ENCODE measurements around the gene FN1.
"Not testable (repeated sequence)": the region's sequence is repeated elsewhere in the genome, so short reads cannot be mapped to it uniquely, and the experiment has no call there.

FN1 gene

DNA sequence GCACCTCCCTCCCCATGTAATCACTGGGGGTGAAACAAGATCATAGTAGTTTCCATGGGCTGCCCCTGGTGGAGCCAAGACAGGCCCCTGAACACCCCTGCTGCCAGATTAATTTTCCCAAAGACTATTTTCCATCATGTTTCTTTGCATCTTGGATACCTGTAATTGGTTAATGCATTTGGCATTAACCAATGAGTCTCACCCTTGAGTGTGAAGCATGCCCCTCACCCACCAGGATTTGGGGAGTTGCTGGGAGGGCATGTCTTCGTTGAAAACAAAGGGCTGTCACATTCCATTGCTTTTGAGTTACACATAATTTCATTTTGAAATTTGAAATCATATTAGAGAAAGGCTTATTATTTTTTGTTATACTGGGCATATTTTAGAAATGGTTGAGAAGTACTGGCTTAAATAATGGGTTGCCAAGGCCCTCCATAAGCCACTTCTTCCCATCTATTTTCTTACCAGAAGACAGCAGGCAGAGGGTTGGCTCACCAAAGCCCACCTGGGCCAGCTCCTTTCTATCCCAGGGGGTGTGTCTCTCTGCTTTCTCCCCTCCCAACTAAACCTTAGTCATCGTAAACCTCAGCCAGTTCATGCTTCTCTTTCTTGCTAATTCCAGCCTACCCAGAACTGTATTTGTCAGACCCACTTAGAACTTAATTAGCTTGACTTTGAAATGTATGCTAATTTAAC is 72.3 kb downstream of the FN1 start:
- no peak for DNase-seq

DNA sequence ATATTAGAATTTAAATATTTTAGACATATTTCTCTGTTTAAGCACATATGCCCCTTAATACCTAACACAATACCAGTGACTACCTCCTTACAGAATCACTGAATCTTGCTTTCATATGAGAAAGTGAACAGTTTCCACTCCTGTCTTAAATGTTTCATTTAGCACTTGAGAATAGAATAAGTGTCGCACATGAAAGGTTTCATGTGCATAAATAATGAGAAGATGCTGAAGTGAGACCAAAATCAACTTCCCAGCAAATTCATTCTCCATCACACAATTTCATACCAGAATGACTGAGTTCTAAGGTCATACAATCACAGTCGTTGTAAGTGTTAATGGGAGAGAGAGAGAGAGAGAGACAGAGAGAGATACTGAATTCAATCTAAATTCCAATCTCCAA is 72.8 kb downstream of the FN1 start:
- DNase-seq = no peak

DNA sequence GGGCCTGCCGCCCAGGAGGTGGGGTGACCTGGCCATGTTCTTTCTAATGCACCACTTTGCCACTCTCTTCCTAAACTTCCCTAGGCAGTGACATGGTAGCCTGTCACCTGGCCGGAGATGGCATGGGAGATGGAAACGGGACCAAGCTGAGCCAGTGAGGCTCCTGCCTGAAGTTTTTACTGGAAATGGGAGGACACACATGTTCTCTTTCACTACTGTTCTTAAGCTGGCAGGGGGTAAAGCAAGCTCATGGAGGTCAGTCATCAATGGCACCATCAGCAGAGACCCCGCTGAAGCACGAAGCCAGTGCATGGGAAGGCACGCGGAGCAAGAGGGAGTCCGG is 73.3 kb downstream of the FN1 start:
- no peak for DNase-seq

GRCh38 chr2:215361876-215362561 is 73.8 kb downstream of the FN1 start:
- DNase-seq = no peak

- DNase-seq = no peak
These were observed 74.5 kb downstream of the FN1 start for GRCh38 chr2:215361211-215361875.

GRCh38 chr2:215360596-215360995 is 75.3 kb downstream of the FN1 start:
- DNase-seq = no peak

- DNase-seq = not testable (repeated sequence)
These were observed 75.8 kb downstream of the FN1 start for GRCh38 chr2:215360059-215360458.

GRCh38 chr2:215359576-215359922 is 76.3 kb downstream of the FN1 start:
- no peak for DNase-seq

- DNase-seq = no peak
These were observed 76.8 kb downstream of the FN1 start for GRCh38 chr2:215358891-215359575.

DNA sequence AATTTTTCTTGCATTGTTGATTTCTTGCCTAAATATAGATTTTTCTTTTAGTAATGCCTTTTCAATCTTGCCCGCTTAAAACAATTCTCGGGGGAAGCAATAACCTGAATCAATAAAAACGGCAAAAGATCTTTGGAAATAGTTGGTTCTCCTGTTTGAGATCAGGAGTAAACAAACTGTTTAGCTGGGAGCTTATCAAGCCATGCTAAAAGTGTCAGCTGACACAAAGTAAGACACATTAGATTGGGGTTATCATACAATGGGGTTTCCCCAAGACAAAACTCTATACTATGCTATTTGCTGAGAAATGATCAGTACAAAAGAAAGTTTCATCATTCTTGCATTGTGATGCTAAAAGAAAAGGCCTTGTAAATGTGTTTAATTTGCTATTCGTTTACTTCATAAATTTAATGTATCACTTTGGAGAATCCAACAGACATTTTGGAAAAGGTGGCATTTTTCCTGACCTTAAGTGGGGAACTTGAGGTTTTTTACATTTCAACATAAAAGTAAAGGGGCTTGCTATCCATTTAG is 77.5 kb downstream of the FN1 start:
- no peak for DNase-seq

- DNase-seq = no peak
These were observed 78.2 kb downstream of the FN1 start for GRCh38 chr2:215357660-215358059.

- DNase-seq = no peak
These were observed 78.9 kb downstream of the FN1 start for GRCh38 chr2:215356948-215357461.

- DNase-seq = no peak
These were observed 79.4 kb downstream of the FN1 start for GRCh38 chr2:215356334-215356947.

GRCh38 chr2:215355801-215356200 is 80.1 kb downstream of the FN1 start:
- no peak for DNase-seq

- no peak for DNase-seq
These were observed 80.8 kb downstream of the FN1 start for GRCh38 chr2:215354771-215355695.

- no peak for DNase-seq
These were observed 83.3 kb downstream of the FN1 start for GRCh38 chr2:215352602-215353001.

DNA sequence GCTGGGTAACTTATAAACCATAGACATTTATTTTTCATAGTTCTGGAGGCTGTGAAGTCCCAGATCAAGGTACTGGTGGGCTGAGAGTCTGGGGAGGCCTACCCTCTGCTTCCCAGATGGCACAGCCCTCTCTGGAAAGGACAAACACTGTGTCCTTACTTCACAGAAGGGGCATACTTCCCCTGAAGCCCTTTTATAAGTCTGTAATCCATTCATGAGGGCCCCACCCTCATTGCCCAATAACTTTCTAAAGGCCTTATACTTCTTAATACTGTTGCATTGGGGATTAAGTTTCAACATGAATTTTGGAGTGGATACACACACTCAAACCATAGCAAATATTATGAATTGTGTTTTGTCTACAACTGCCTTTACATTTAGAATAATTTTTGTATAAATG is 88.0 kb downstream of the FN1 start:
- DNase-seq = no peak

DNA sequence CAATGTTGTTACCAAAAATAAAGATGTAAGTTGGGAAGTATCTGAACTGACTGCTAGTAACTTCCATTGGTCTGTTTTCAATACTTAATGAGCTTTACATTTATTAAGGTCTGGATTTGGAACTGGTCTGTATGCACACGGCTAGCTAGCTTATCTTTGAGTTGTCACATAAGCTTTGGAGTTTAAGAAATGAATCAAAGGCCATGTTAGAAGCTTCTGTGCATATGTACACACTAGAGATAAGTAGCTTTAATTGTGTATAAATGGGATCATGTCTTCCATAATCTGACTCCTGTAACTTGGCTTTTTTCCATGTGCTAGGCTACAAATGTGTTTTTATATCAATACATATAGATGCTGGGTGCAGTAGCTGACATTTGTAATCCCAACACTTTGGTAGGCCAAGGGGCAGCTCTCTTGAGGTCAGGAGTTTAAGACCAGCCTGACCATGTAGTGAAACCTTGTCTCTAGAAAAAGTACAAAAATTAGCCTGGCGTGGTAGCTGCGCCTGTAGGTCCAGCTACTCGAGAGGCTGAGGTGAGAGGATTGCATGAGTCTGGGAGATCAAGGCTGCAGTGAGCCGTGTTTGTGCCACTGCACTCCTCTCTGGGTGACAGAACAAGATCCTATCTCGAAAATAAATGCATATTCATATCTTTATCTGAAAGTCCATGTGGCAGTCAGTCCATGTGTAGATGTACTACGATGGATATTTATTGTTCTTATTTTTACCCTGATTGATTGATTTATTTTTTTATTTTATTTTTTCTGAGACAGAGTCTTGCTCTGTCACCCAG is 96.8 kb downstream of the FN1 start:
- no peak for DNase-seq

GRCh38 chr2:215332872-215333595 is 102.8 kb downstream of the FN1 start:
- no peak for DNase-seq

- DNase-seq = no peak
These were observed 107.8 kb downstream of the FN1 start for GRCh38 chr2:215328066-215328465.

All from NCI-H1105 (cell line).